Testis (tissue), 2 donors: ENCODE measurements around the gene SEMA6A.

Source experiments
- CTCF ChIP-seq, 3 experiments: fragments of 450-650 bp in 2 of 3; fragments of 200-600 bp in 1 of 3; sonication (generic) in 1 of 3; IDR thresholded peaks; one replicate each; pipeline ENCODE4 v1.5.1; 2016 to 2019; ENCODE audit warnings: antibody characterized with exemption in 3 of 3, mild to moderate bottlenecking in 2 of 3, moderate library complexity in 1 of 3
- POLR2A ChIP-seq: fragments of 450-650 bp; IDR thresholded peaks from one replicate; pipeline ENCODE4 v1.6.1; 2017; ENCODE audit warnings: antibody characterized with exemption, mild to moderate bottlenecking, moderate library complexity

- TF ChIP-seq CTCF (IDR thresholded peaks at IDR 0.05) = no peak
- TF ChIP-seq POLR2A = no peak
These were observed 24.5 kb downstream of the SEMA6A start for GRCh38 chr5:116550082-116550481.
